K562 (cell line): Measurements from ENCODE around the gene FOCAD. TPM values are rescaled to one million over a fixed set of nuclear protein-coding genes. Genes with fewer than 3 reads are reported as not detected.
"Not testable (repeated sequence)": the region's sequence is repeated elsewhere in the genome, so short reads cannot be mapped to it uniquely, and the experiment has no call there.

Experiments used
- ATAC-seq: fragments of 200-7000 bp; cut with Tn5 transposase; 3 replicates; pipeline ENCODE4 v1.9.1; 2020; ENCODE audit warnings: moderate library complexity
- BruUV-seq: library from RNA; stranded (reverse); fragments of 400-500 nt; replicated peaks from 2 replicates; lab custom pipeline; 2021; lab: Mats Ljungman, UMichigan
- CTCF ChIA-PET: fragments of 300-600 bp; formaldehyde crosslinking; extraction: SDS; loops from one replicate; lab custom pipeline; 2021; ENCODE audit warnings: low intra/inter-chr PET ratio; lab: Yijun Ruan, JAX
- POLR2A ChIA-PET: fragments of 300-600, 350-650 bp; sonication (Branson Sonifier 250); formaldehyde crosslinking; extraction: SDS; loops from one replicate; lab custom pipeline; 2021; ENCODE audit warnings: antibody characterized with exemption, inconsistent platforms; lab: Yijun Ruan, JAX
- DNase-seq, 4 experiments: peaks; one replicate each; pipeline versions ENCODE4 v3.0.0 to v3.0.0-alpha.2; 2011 to 2018; ENCODE audit warnings: low spot score in 3 of 4, mixed read lengths in 3 of 4; ENCODE audit errors: extremely low read depth in 1 of 4
- FAIRE-seq: peaks from 2 replicates; lab custom pipeline; 2011; peaks lifted over from hg19 to GRCh38; lab: Jason Lieb, UNC
- H2AFZ ChIP-seq: 2 replicates; pipeline ENCODE4 v1.6.0; 2011; ENCODE audit warnings: low read depth, low read length, control low read depth, inconsistent platforms
- H3K27ac ChIP-seq: fragments of 200-600 bp; 3 replicates; pipeline ENCODE4 v1.8.0; 2011; ENCODE audit warnings: low read depth, mild to moderate bottlenecking, control low read depth, inconsistent platforms, low read length, moderate library complexity, mixed read lengths; ENCODE audit errors: extremely low read depth
- H3K27me3 ChIP-seq, 2 experiments: fragments of 300-600 bp in 1 of 2; 2 replicates in 1 of 2; 3 replicates in 1 of 2; pipeline versions ENCODE4 v1.6.0 to v1.8.0; 2011; ENCODE audit warnings: inconsistent platforms in 2 of 2, low read length in 2 of 2, mild to moderate bottlenecking in 1 of 2, mixed read lengths in 1 of 2, moderate library complexity in 1 of 2; ENCODE audit not compliant: control insufficient read depth in 2 of 2, insufficient read depth in 2 of 2
- H3K36me3 ChIP-seq: fragments of 300-600 bp; 3 replicates; pipeline ENCODE4 v1.8.0; 2011; ENCODE audit warnings: mild to moderate bottlenecking, low read length, inconsistent platforms; ENCODE audit not compliant: control insufficient read depth, insufficient read depth
- H3K4me1 ChIP-seq, 2 experiments: fragments of 200-600 bp in 1 of 2; replicated peaks in 1 of 2; 2 replicates in 1 of 2; 3 replicates in 1 of 2; pipeline versions ENCODE4 v1.5.1 to v1.8.0; 2011; ENCODE audit warnings: inconsistent platforms in 2 of 2, low read length in 2 of 2, mild to moderate bottlenecking in 1 of 2, mixed read lengths in 1 of 2, moderate library complexity in 1 of 2; ENCODE audit not compliant: control insufficient read depth in 2 of 2, insufficient read depth in 2 of 2
- H3K4me2 ChIP-seq: 2 replicates; pipeline ENCODE4 v1.6.1; 2011; ENCODE audit warnings: low read length, control low read depth, inconsistent platforms, mixed read lengths; ENCODE audit not compliant: insufficient read depth
- H3K4me3 ChIP-seq: fragments of 200-600 bp; sonication (generic), shearing (Covaris generic); 2 replicates; pipeline ENCODE4 v1.5.1; 2016; ENCODE audit warnings: control low read depth, inconsistent platforms
- H3K79me2 ChIP-seq: fragments of 200-600 bp; 3 replicates; pipeline ENCODE4 v1.8.0; 2011; ENCODE audit warnings: low read length, inconsistent platforms; ENCODE audit not compliant: control insufficient read depth, insufficient read depth
- H3K9ac ChIP-seq, 2 experiments: 2 replicates each; pipeline versions ENCODE4 v1.6.0 to v1.6.1; 2011; ENCODE audit warnings: low read depth in 2 of 2, low read length in 2 of 2, control low read depth in 1 of 2, inconsistent platforms in 1 of 2, mild to moderate bottlenecking in 1 of 2, mixed read lengths in 1 of 2; ENCODE audit not compliant: insufficient read depth in 1 of 2
- H3K9me1 ChIP-seq: one replicate; pipeline ENCODE4 v1.6.0; 2011; ENCODE audit warnings: inconsistent platforms, mild to moderate bottlenecking, low read length, moderate library complexity; ENCODE audit not compliant: control insufficient read depth, insufficient read depth
- H3K9me3 ChIP-seq: replicated peaks from 2 replicates; pipeline ENCODE4 v1.5.1; 2011; ENCODE audit warnings: low read depth, low read length, inconsistent platforms; ENCODE audit not compliant: control insufficient read depth, insufficient read depth
- H4K20me1 ChIP-seq: replicated peaks from 2 replicates; pipeline ENCODE4 v1.6.1; 2011; ENCODE audit warnings: low read length, inconsistent platforms, mixed read lengths; ENCODE audit not compliant: control insufficient read depth, insufficient read depth
- CXXC5 ChIP-seq: fragments of 250-450 bp; sonication (Bioruptor Pico); IDR thresholded peaks from 2 replicates; pipeline ENCODE4 v1.8.0; 2022; ENCODE audit warnings: inconsistent platforms, mild to moderate bottlenecking, moderate library complexity
- FOXA3 ChIP-seq, 2 experiments: fragments of 450-650 bp in 1 of 2; sonication (generic) in 1 of 2; formaldehyde crosslinking; IDR thresholded peaks in 1 of 2; conservative IDR thresholded peaks in 1 of 2; 2 replicates each; pipeline versions ENCODE4 v1.4.0 to v1.8.0; 2020 to 2022; ENCODE audit warnings: mild to moderate bottlenecking in 2 of 2, missing genetic modification reagents in 1 of 2
- NR2C2 ChIP-seq, 2 experiments: fragments of 200-800 bp in 1 of 2; sonication (Bioruptor generic) in 1 of 2; sonication (generic) in 1 of 2; formaldehyde crosslinking in 1 of 2; IDR thresholded peaks; 2 replicates each; pipeline versions ENCODE4 v1.6.1 to v1.8.0; 2016 to 2022; ENCODE audit warnings: mild to moderate bottlenecking in 1 of 2, missing compliant biosample characterization in 1 of 2, missing genetic modification characterization in 1 of 2, missing genetic modification reagents in 1 of 2
- POLR2G ChIP-seq: fragments of 200-400 bp; formaldehyde crosslinking; IDR thresholded peaks from 2 replicates; pipeline ENCODE4 v1.6.1; 2017; ENCODE audit warnings: low read depth, mild to moderate bottlenecking, antibody characterized with exemption, low read length, moderate library complexity
- WGBS: fragments of 100-300 bp; shearing (Covaris generic); methylation state at CpG from one replicate; pipeline ENCODE4 v1.1.6; 2016; ENCODE audit warnings: low coverage, mixed read lengths; ENCODE audit not compliant: insufficient coverage; ENCODE audit errors: missing lambda C conversion rate; 5-methylcytosine and 5-hydroxymethylcytosine counted together
- in situ Hi-C: fragments of 300-500 bp; cut with MboI; formaldehyde crosslinking; loops from 4 replicates; pipeline ENCODE4 v1.15.0; 2018; ENCODE audit warnings: inconsistent platforms, mixed read lengths
- intact Hi-C: fragments of 100-400 bp; cut with micrococcal nuclease; formaldehyde crosslinking; loops from 2 replicates; pipeline ENCODE4 v1.14.2; 2022
- polyA plus RNA-seq, 8 experiments: library from polyadenylated mRNA; depleted of rRNA in 4 of 8; stranded (reverse) in 5 of 8; unstranded in 3 of 8; fragments of >200 nt; fragmentation: Nextera tagmentation in 2 of 8; fragmentation: Illumina TruSeq in 1 of 8; extraction: Ambion mirVana in 2 of 8; extraction: Trizol in 1 of 8; gene quantifications; 2 replicates each; pipeline versions ENCODE4 v1.2.1 to v1.2.3, GENCODE V29; 2011 to 2014; ENCODE audit warnings: inconsistent platforms in 1 of 8, missing spikeins in 1 of 8
- total RNA-seq, 7 experiments: library from RNA; depleted of rRNA in 6 of 7; stranded (reverse); fragments of >200 nt in 6 of 7; fragmentation: Illumina TruSeq in 2 of 7; extraction: Trizol in 2 of 7; gene quantifications; 2 replicates each; pipeline versions ENCODE4 v1.2.1 to v1.2.3, GENCODE V29; 2011 to 2021; ENCODE audit warnings: low replicate concordance in 1 of 7
- TF ChIP-seq, protein P1 (sequence below): fragments of 200-800 bp; sonication (Bioruptor generic); IDR thresholded peaks from 2 replicates; pipeline ENCODE4 v1.6.1; 2017; ENCODE audit warnings: missing genetic modification characterization, missing compliant biosample characterization

Gene FOCAD
- total and polyA plus RNA-seq, 9 of the 15 experiments (the other 6 are each of a cell fraction or from before 2014, with no cell fraction given): 0.13 to 2.4 (median 1.6) TPM

DNA sequence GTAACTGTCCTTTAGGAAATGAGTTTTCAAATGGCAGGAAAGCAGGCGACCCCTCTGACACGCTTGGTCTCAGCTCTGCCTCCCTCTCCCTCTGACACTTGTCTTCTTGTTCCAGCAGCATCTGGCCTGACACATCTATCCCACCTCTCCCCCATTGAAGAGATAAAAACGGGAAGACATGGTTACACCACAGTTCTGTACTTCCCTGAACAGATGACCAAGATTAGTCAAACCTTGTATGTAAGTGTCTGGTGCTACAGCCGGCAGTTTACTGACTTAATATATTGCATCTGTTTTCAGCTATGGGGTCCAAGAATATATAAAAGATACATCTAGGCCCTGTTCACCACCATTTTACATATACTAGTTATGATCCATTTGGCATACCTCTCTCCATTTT lies 32.1 kb upstream of the FOCAD start (continued):
- TF ChIP-seq, protein P1, sequence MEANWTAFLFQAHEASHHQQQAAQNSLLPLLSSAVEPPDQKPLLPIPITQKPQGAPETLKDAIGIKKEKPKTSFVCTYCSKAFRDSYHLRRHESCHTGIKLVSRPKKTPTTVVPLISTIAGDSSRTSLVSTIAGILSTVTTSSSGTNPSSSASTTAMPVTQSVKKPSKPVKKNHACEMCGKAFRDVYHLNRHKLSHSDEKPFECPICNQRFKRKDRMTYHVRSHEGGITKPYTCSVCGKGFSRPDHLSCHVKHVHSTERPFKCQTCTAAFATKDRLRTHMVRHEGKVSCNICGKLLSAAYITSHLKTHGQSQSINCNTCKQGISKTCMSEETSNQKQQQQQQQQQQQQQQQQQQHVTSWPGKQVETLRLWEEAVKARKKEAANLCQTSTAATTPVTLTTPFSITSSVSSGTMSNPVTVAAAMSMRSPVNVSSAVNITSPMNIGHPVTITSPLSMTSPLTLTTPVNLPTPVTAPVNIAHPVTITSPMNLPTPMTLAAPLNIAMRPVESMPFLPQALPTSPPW (CRISPR knock-in tag): no peak
- TF ChIP-seq, all 486 proteins: peak for 0

DNA sequence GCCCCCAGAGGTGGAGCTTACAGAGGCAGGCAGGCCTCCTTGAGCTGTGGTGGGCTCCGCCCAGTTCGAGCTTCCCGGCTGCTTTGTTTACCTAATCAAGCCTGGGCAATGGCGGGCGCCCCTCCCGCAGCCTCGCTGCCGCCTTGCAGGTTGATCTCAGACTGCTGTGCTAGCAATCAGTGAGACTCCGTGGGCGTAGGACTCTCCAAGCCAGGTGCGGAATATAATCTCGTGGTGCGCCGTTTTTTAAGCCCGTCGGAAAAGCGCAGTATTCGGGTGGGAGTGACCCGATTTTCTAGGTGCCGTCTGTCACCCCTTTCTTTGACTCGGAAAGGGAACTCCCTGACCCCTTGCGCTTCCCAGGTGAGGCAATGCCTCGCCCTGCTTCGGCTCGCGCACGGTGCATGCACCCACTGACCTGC lies 25.8 kb upstream of the FOCAD start:
- BruUV-seq; H3K27me3 ChIP-seq; POLR2A ChIA-PET; intact Hi-C loops; H3K9me3 ChIP-seq; H3K9me1 ChIP-seq; DNase-seq; H3K36me3 ChIP-seq; H3K9ac ChIP-seq; in situ Hi-C loops; FAIRE-seq; H2AFZ ChIP-seq; CTCF ChIA-PET; H3K4me1 ChIP-seq; H4K20me1 ChIP-seq; H3K27ac ChIP-seq; H3K79me2 ChIP-seq; ATAC-seq; TF ChIP-seq NR2C2 (CRISPR knock-in tag; IDR thresholded peaks at IDR 0.05): not testable (repeated sequence)
- Histone ChIP-seq H3K4me2 (peak overlapping the region; percentile 41; the same call in 1 of the 2 replicates), H3K4me3 (peak overlapping the region; percentile 31)
- TF ChIP-seq CXXC5 (CRISPR knock-in tag): 0 out of 2 replicates have a peak, but pooled peaks have one; percentile 15
- 0 out of 2 replicates have a peak, but pooled peaks have one; percentile 17 for TF ChIP-seq NR2C2 (tag; IDR thresholded peaks at IDR 0.05)
- peak in 1 of 2 experiments; percentile 75; a peak in 2 of 4 replicates for TF ChIP-seq FOXA3 (CRISPR knock-in tag; conservative IDR thresholded peaks at IDR 0.05 in 1 of 2, IDR thresholded peaks at IDR 0.05 in 1 of 2)
- TF ChIP-seq POLR2G: 0 out of 2 replicates have a peak, but pooled peaks have one; percentile 26
- WGBS: 3% methylated on average over 6 of the region's 27 CpGs
